ENCODE results near the gene SUN2. TPM values are rescaled to one million over a fixed set of nuclear protein-coding genes. Genes with fewer than 3 reads are reported as not detected.

The SUN2 gene
- total and polyA plus RNA-seq, 10 of the 15 experiments (the other 5 are each of a cell fraction or from before 2014, with no cell fraction given): 0.18 to 107 (median 35.9) TPM

GRCh38 chr22:38781033-38781432 is 25.2 kb upstream of the SUN2 start (continued):
- TF ChIP-seq BCLAF1 (IDR thresholded peaks at IDR 0.05): no peak
- TF ChIP-seq YY1 (IDR thresholded peaks at IDR 0.05; ENCODE audit: low read depth, low read length): no peak
- no peak for TF ChIP-seq IRF5 (IDR thresholded peaks at IDR 0.05; ENCODE audit: borderline replicate concordance)
- no peak for TF ChIP-seq HDGF (IDR thresholded peaks at IDR 0.05)

GRCh38 chr22:38777087-38777671 is 21.4 kb upstream of the SUN2 start:
- ChIA-PET SMC1A (ENCODE audit: uncharacterized antibody, unreplicated experiment) (no interaction called here), POLR2A (no interaction called here), RAD21 (ENCODE audit: unreplicated experiment) (no interaction called here), CTCF (no interaction called here)
- no TSS peak for BruUV-seq (replicated peaks)
- Histone ChIP-seq H3K27me3 (replicated peaks in 1 of 2; ENCODE audit: control insufficient read depth in 2 of 2, insufficient read depth in 2 of 2, low read length in 1 of 2) (no peaks in the 10 kb centered on the region), H3K36me3 (ENCODE audit: control insufficient read depth in 2 of 2, insufficient read depth in 2 of 2, low read length in 1 of 2) (no peaks in the 10 kb centered on the region), H3K9me3 (replicated peaks; ENCODE audit: control insufficient read depth, insufficient read depth, low read length) (no peaks in the 10 kb centered on the region), H3K4me3 (no peak overlapping the region), H3K27ac (ENCODE audit: control insufficient read depth, insufficient read depth) (no peak overlapping the region), H3K9ac (ENCODE audit: control insufficient read depth, insufficient read depth, low read length) (no peak overlapping the region), H3K4me1 (ENCODE audit: control insufficient read depth, insufficient read depth, low read length) (no peaks in the 10 kb centered on the region), H2AFZ (ENCODE audit: control insufficient read depth, low read depth, low read length) (no peak overlapping the region), H3K4me2 (ENCODE audit: control insufficient read depth, insufficient read depth) (no peak overlapping the region), H3K79me2 (ENCODE audit: control insufficient read depth, insufficient read depth, low read length) (no peaks in the 10 kb centered on the region), H4K20me1 (ENCODE audit: control insufficient read depth, insufficient read depth) (no peaks in the 10 kb centered on the region)
- intact Hi-C loops (cut with micrococcal nuclease; ENCODE audit: unreplicated experiment): no loop called here
- FAIRE-seq: no peak
- ATAC-seq: no peak
- WGBS (ENCODE audit: insufficient coverage, insufficient replicate concordance, low lambda C conversion rate, missing lambda C conversion rate): 75% methylated on average over 27 of the region's 27 CpGs
- no peak for DNase-seq (ENCODE audit: low read depth, low spot score)
- in situ Hi-C loops (cut with MboI): no loop called here
- TF ChIP-seq IRF5 (IDR thresholded peaks at IDR 0.05; ENCODE audit: borderline replicate concordance) (no peak), ZBTB11 (CRISPR knock-in tag; IDR thresholded peaks at IDR 0.05) (no peak), ZNF622 (IDR thresholded peaks at IDR 0.05) (no peak), PBX3 (IDR thresholded peaks at IDR 0.05; ENCODE audit: insufficient replicate concordance, low read depth, low read length) (no peak), CEBPB (IDR thresholded peaks at IDR 0.05; ENCODE audit: borderline replicate concordance in 1 of 2, low read depth in 2 of 2, low read length in 2 of 2) (no peak), POLR2A (IDR thresholded peaks at IDR 0.05; ENCODE audit: low read depth, low read length) (no peak), POLR2AphosphoS2 (IDR thresholded peaks at IDR 0.05; ENCODE audit: low read depth, low read length) (no peak), MEF2B (IDR thresholded peaks at IDR 0.05; ENCODE audit: partially characterized antibody, poor library complexity, severe bottlenecking) (no peak)

Data from GM12878 (cell line).